GM18505 (cell line): ENCODE results near the gene PRPF31.

Experiments
- ATAC-seq: cut with Tn5 transposase; IDR thresholded peaks from one replicate; pipeline ENCODE4 v1.9.1; 2021; ENCODE audit not compliant: unreplicated experiment
- POLR2A ChIP-seq: IDR thresholded peaks from 4 replicates; pipeline ENCODE4 v1.6.1; 2011; ENCODE audit warnings: borderline replicate concordance; ENCODE audit not compliant: insufficient read depth, insufficient read length; ENCODE audit errors: extremely low read depth

The PRPF31 gene

DNA sequence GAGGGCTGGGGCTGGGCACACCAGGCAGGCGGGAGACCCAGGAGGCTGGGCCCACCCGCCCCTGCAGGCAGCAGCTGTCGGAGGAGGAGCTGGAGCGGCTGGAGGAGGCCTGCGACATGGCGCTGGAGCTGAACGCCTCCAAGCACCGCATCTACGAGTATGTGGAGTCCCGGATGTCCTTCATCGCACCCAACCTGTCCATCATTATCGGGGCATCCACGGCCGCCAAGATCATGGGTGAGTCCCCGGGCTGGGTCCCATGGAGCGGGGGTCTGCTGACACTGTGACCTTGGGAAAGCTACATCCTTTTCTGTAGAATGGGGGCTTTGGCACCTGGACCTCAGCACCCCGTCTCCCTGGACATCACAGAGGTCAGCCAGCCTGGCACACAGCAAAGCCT, 8.1 kb downstream of the PRPF31 start:
- no peak for ATAC-seq
- no peak for TF ChIP-seq POLR2A

DNA sequence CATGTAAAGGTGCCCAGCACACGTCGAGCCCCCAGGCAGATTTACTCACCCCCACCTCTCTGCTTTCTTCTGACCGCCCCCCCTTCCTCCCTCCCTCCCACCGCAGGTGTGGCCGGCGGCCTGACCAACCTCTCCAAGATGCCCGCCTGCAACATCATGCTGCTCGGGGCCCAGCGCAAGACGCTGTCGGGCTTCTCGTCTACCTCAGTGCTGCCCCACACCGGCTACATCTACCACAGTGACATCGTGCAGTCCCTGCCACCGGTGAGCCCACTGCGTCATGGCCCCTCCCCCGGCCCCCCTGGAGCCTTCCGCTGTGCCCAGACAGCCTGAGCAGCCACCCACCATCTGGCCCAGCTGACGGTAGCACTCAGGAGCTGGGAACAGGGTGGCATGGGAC, 8.8 kb downstream of the PRPF31 start:
- no peak for TF ChIP-seq POLR2A
- no peak for ATAC-seq

- TF ChIP-seq POLR2A: no peak
Observed at GRCh38 chr19:54125713-54126112, 10.2 kb downstream of the PRPF31 start.

DNA sequence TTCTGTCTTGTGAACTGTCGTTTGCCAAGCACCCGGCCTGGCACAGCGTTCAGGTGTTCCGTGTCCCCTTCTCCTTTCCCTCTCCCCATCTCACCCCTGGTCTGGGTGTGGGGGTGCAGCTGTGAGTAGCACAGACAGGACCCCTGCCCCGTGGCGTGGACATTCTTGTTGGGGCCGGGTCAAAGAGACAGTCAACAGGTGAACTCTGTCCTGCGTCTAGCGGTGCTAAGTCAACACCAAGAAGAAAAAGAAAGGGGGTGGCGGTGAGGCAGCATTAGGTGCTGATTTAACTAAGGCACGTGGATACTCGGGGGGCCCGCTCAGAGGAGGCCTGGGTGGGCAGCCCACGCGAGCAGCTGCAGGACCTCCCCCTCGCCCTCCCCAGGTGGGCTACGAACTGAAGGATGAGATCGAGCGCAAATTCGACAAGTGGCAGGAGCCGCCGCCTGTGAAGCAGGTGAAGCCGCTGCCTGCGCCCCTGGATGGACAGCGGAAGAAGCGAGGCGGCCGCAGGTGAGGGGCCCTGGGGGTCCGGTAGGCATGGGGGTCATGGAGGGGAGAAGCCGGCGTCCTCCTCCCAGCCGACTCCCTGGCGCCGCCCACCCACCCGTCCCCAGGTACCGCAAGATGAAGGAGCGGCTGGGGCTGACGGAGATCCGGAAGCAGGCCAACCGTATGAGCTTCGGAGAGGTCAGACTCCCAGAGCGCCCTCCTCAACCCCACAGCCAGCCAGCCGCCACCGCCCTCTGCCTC, 12.3 kb downstream of the PRPF31 start:
- TF ChIP-seq POLR2A: no peak
- ATAC-seq: no peak

More at GRCh38 chr19:54125713-54126112, 10.2 kb downstream of the PRPF31 start:
- no peak for ATAC-seq

DNA sequence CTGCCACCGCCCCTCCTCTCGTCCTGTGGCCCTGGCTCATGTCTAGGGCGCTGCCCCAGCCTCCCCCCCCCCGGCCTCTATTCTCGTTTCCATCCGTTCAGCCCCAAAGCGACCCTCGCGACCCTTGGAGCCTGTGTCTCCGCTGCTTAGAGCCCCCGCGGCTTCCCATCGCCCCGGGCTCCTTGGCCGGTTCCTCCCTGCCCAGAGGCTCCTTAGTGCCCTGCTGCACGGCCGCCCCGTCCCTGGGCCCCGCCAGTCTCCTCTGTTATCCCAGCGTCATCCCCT, 12.8 kb downstream of the PRPF31 start:
- no peak for TF ChIP-seq POLR2A
- ATAC-seq: no peak

- no peak for TF ChIP-seq POLR2A
- no peak for ATAC-seq
Observed at GRCh38 chr19:54128796-54129616, 13.5 kb downstream of the PRPF31 start.

DNA sequence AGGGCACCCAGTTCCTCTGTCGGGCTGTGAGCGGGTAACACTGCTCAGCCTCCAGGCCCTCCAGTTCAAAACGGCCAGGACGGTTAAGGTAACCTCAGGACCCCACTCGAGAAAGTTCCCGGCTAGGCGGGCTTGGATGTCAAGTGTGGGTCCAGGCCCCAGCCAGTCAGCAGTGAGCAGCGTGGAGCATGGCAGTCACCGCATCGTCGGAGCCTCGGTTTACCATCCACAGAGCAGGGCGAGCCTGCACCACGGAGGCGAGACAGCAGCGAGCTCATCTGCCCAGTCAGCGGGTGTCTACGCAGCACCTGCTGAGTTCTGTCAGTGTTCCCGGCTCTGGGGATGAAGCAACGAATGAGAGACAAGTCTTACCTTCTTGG, 14.1 kb downstream of the PRPF31 start:
- TF ChIP-seq POLR2A: no peak
- ATAC-seq: no peak

GRCh38 chr19:54133312-54133956, 17.9 kb downstream of the PRPF31 start:
- no peak for TF ChIP-seq POLR2A
- ATAC-seq: no peak

DNA sequence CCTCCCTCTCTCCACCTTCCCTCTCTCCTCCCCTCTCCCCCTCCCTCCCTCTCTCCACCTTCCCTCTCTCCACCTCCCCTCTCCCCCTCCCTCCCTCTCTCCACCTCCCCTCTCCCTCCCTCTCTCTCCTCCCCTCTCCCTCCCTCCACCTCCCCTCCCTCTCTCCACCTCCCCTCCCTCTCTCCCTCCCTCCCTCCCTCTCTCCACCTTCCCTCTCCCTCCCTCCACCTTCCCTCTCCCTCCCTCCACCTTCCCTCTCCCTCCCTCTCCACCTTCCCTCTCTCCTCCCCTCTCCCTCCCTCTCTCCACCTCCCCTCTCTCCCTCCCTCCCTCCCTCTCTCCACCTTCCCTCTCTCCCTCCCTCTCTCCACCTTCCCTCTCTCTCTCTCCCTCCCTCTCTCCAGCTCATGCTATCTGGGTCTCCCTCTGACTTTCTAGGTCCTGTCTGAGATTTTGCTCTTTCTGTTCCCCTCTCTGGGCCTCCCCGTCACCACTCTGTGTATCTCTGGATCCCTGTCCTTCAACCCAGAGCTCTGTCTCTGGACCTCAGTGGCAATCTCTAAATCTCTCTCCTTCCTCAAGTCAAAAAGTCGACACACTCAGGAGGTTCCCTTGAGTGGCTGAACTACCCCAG, 18.5 kb downstream of the PRPF31 start:
- no peak for TF ChIP-seq POLR2A
- ATAC-seq: no peak

GRCh38 chr19:54136086-54136863, 20.7 kb downstream of the PRPF31 start:
- no peak for ATAC-seq
- no peak for TF ChIP-seq POLR2A

GRCh38 chr19:54136864-54137698, 21.5 kb downstream of the PRPF31 start:
- peak; percentile 78 for TF ChIP-seq POLR2A
- peak; percentile 74 for ATAC-seq
